SK-MEL-5 (cell line): ENCODE measurements around the gene MRPS16. TPM values are rescaled to one million over a fixed set of nuclear protein-coding genes. Genes with fewer than 3 reads are reported as not detected.
A peak's percentile ranks its signal among the peaks of the same experiment; 100 is the strongest.

Experiments used
- DNase-seq: peaks from one replicate; pipeline ENCODE4 v3.0.0-alpha.2; 2016; ENCODE audit warnings: low read depth, low spot score
- in situ Hi-C: cut with HindIII; loops from 2 replicates; pipeline ENCODE4 v1.10.0; 2016; ENCODE audit warnings: low sequenced_read_pairs, high pct_unique_total_duplicates, low pct_unique_long_range_greater_than_20kb
- small RNA-seq, 2 experiments: library from RNA; depleted of rRNA; stranded (forward); fragments of <200 nt; gene quantifications; one replicate each; pipeline ENCODE3, GENCODE V24; 2014
- total RNA-seq: library from RNA; depleted of rRNA; stranded (reverse); fragments of >200 nt; shearing (Covaris generic); gene quantifications from 2 replicates; pipeline ENCODE4 v1.2.3, GENCODE V29; 2014; rRNA removed

Gene MRPS16
- total RNA-seq, 1 experiment from 2014 or later, result 87.7 TPM

DNA sequence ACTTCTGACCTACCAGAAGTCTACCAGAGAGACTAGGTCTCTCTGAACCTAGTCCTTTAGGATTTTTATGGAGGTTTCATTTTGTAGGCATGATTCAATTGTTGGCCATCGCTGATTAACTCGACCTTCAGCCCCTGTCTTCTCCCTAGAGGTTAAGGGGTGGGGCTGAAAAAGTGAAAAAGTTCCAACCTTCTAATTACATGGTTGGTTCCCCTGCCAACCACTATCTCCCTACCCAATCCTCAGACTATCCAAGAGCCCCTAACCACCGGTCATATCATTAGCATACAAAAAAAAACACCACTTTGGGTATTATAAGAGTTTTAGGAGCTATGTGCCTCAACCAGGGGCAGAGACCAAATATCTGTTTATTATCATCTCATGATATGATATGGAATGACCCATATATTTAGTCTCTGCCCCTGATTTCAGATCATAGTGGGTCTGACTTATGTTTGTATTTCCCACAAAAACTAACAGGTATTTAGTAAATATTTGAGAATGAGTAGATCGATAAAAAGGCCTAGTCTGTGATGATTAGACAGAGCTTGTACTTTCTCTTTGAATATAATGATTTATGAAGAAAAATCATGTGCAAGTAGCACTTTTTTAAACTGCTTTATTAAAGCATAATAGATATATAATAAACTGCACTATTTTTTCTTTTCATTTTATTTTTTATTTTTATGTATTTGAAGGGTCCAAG lies 41.2 kb downstream of the MRPS16 start:
- DNase-seq, result no peak
- in situ Hi-C loops, result no loop called here

GRCh38 chr10:73210395-73211105 lies 41.9 kb downstream of the MRPS16 start:
- in situ Hi-C loops, result no loop called here
- DNase-seq, result no peak

GRCh38 chr10:73209705-73210104 lies 42.7 kb downstream of the MRPS16 start:
- in situ Hi-C loops, result no loop called here

GRCh38 chr10:73207883-73208282 lies 44.6 kb downstream of the MRPS16 start:
- DNase-seq, result no peak

More at GRCh38 chr10:73209705-73210104, 42.7 kb downstream of the MRPS16 start:
- peak; percentile 66 for DNase-seq

GRCh38 chr10:73206385-73206784 lies 46.1 kb downstream of the MRPS16 start:
- in situ Hi-C loops, result no loop called here
- DNase-seq, result no peak

More at GRCh38 chr10:73207883-73208282, 44.6 kb downstream of the MRPS16 start:
- in situ Hi-C loops, result no loop called here

DNA sequence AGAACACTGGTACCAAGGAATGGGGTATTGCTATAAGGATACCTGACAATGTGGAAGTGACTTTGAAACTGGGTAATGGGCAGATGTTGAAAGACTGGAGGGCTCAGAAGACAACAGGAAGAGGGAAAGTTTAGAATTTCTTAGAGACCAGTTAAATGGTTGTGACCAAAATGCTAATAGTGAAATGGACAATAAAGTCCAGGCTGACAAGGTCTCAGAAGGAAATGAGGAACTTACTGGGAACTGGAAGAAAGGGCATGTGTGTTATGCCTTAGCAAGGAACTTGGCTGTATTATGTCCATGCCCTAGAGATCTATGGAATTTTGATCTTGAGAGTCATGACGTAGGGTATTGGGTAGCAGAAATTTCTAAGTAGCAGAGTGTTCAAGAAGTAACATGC lies 46.6 kb downstream of the MRPS16 start:
- in situ Hi-C loops, result no loop called here
- no peak for DNase-seq

- in situ Hi-C loops, result no loop called here
- peak; percentile 50 for DNase-seq
Measured at GRCh38 chr10:73205081-73205480, 47.4 kb downstream of the MRPS16 start.

Small RNA genes lying within 50 kb of the gene (small RNA-seq; reads per million reads assigned to genes)
- gene RNU6-833P, result 0 reads per million in 2 experiments

Other genes with a start within 250 kb of the MRPS16 start
- gene P4HA1, start 155.8 kb downstream of the MRPS16 start, total RNA-seq, result 148 and 157 TPM in 2 replicates
- gene NUDT13, start 142.2 kb downstream of the MRPS16 start, total RNA-seq, result 2.3 and 2.4 TPM in 2 replicates
- 41.5 and 41.7 TPM in 2 replicates for gene ECD, start 84.6 kb downstream of the MRPS16 start, total RNA-seq
- 13.4 and 16.7 TPM in 2 replicates for gene FAM149B1, start 84.5 kb downstream of the MRPS16 start, total RNA-seq
- 24.1 and 27.1 TPM in 2 replicates for gene DNAJC9, start 5.4 kb downstream of the MRPS16 start, total RNA-seq
- 0.40 and 0.51 TPM in 2 replicates for gene CFAP70, start 106.2 kb upstream of the MRPS16 start, total RNA-seq
- 62.2 and 63.6 TPM in 2 replicates for gene ANXA7, start 161.4 kb upstream of the MRPS16 start, total RNA-seq
- gene MSS51, start 180.9 kb upstream of the MRPS16 start, total RNA-seq, result 0.29 and 0.40 TPM in 2 replicates
- gene PPP3CB, start 243.4 kb upstream of the MRPS16 start, total RNA-seq, result 9.2 and 10.3 TPM in 2 replicates